Measurements from ENCODE around the gene LRP2BP.
"Not testable (repeated sequence)": the region's sequence is repeated elsewhere in the genome, so short reads cannot be mapped to it uniquely, and the experiment has no call there.

LRP2BP gene

GRCh38 chr4:185394568-185395237 lies 1.0 kb downstream of the LRP2BP start:
- no peak for DNase-seq

- no peak for DNase-seq
Measured at GRCh38 chr4:185392156-185392555, 3.6 kb downstream of the LRP2BP start.

GRCh38 chr4:185390941-185391340 lies 4.8 kb downstream of the LRP2BP start:
- DNase-seq, result no peak

- DNase-seq, result no peak
Measured at GRCh38 chr4:185387957-185388356, 7.8 kb downstream of the LRP2BP start.

GRCh38 chr4:185384930-185385331 lies 10.8 kb downstream of the LRP2BP start:
- no peak for DNase-seq

GRCh38 chr4:185384061-185384460 lies 11.7 kb downstream of the LRP2BP start:
- no peak for DNase-seq

GRCh38 chr4:185383451-185383850 lies 12.3 kb downstream of the LRP2BP start:
- DNase-seq, result no peak

- DNase-seq, result no peak
Measured at GRCh38 chr4:185382754-185383153, 13.0 kb downstream of the LRP2BP start.

GRCh38 chr4:185381288-185382196 lies 14.2 kb downstream of the LRP2BP start:
- DNase-seq, result no peak

GRCh38 chr4:185380320-185380719 lies 15.4 kb downstream of the LRP2BP start:
- DNase-seq, result no peak

- no peak for DNase-seq
Measured at GRCh38 chr4:185379326-185380295, 16.1 kb downstream of the LRP2BP start.

GRCh38 chr4:185378264-185378663 lies 17.5 kb downstream of the LRP2BP start:
- DNase-seq, result no peak

GRCh38 chr4:185374573-185374972 lies 21.2 kb downstream of the LRP2BP start:
- DNase-seq, result no peak

- DNase-seq, result no peak
Measured at GRCh38 chr4:185374027-185374426, 21.7 kb downstream of the LRP2BP start.

- no peak for DNase-seq
Measured at GRCh38 chr4:185371702-185372101, 24.0 kb downstream of the LRP2BP start.

GRCh38 chr4:185370268-185370949 lies 25.3 kb downstream of the LRP2BP start:
- DNase-seq, result no peak

GRCh38 chr4:185369731-185370130 lies 26.0 kb downstream of the LRP2BP start:
- DNase-seq, result no peak

GRCh38 chr4:185364886-185365285 lies 30.8 kb downstream of the LRP2BP start:
- no peak for DNase-seq

- DNase-seq, result no peak
Measured at GRCh38 chr4:185363251-185363650, 32.5 kb downstream of the LRP2BP start.

- not testable (repeated sequence) for DNase-seq
Measured at GRCh38 chr4:185362570-185362969, 33.2 kb downstream of the LRP2BP start.

GRCh38 chr4:185361872-185362271 lies 33.9 kb downstream of the LRP2BP start:
- no peak for DNase-seq

- no peak for DNase-seq
Measured at GRCh38 chr4:185359767-185360446, 35.8 kb downstream of the LRP2BP start.

Data from right hindlimb (tissue), 1 donor.